ENCODE measurements around the gene RBMS3.

RBMS3 gene

DNA sequence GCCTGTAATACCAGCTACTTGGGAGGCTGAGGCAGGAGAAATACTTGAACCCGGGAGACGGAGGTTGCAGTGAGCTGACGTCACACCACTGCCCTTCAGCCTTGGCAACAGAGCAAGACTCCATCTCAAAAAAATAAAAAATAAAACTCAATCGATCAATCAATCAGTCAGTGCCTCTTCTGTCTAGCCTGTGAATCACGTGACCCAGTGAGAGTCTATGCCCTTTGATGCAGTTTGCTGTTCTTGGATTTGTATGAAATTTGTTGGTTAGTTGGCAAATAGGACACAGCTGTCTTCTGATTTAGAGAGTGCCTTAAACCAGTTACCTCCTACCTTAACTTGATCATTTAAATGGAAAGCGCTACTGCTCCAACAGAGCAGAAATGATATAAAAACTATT, 3.6 kb upstream of the RBMS3 start:
- DNase-seq (ENCODE audit: low read depth) = no peak

- DNase-seq (ENCODE audit: low read depth) = no peak
Measured at GRCh38 chr3:29279286-29279685, 1.6 kb upstream of the RBMS3 start.

DNA sequence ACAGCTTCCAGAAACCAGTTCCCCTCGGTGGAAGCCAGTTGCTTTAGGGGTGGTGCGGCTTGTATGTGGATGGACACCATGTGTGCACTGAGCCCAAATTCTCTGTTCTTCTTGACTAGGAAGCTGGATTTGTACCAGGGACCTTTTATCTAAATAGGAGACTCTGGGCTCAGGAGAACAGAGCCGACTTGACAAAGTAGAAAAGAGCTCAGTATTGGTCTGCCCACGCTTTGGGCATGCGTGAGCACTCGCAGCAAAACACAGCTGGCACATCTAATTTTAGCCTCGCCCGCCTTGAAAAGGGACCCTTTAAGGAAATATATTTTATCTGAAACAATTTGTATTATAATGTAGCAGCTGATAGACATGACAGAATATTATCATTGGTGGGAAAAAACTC, 1.1 kb upstream of the RBMS3 start:
- DNase-seq (ENCODE audit: low read depth) = no peak

DNA sequence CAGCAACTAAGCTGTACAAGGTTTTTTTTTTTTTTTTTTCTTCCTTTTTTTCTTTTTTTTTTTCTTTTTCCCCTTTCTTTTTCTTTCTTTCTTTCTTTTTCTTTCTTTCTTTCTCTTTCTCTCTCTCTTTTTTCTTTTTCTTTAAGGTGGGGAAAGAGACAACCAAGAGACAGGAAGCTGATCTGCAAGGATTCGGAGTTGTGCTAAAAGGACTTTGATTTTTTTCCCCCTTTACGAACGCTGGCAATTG, 148 bp downstream of the RBMS3 start:
- no peak for DNase-seq (ENCODE audit: low read depth)

- DNase-seq (ENCODE audit: low read depth) = no peak
Measured at GRCh38 chr3:29281344-29282241, 722 bp downstream of the RBMS3 start.

GRCh38 chr3:29282427-29283230, 1.8 kb downstream of the RBMS3 start:
- no peak for DNase-seq (ENCODE audit: low read depth)

DNA sequence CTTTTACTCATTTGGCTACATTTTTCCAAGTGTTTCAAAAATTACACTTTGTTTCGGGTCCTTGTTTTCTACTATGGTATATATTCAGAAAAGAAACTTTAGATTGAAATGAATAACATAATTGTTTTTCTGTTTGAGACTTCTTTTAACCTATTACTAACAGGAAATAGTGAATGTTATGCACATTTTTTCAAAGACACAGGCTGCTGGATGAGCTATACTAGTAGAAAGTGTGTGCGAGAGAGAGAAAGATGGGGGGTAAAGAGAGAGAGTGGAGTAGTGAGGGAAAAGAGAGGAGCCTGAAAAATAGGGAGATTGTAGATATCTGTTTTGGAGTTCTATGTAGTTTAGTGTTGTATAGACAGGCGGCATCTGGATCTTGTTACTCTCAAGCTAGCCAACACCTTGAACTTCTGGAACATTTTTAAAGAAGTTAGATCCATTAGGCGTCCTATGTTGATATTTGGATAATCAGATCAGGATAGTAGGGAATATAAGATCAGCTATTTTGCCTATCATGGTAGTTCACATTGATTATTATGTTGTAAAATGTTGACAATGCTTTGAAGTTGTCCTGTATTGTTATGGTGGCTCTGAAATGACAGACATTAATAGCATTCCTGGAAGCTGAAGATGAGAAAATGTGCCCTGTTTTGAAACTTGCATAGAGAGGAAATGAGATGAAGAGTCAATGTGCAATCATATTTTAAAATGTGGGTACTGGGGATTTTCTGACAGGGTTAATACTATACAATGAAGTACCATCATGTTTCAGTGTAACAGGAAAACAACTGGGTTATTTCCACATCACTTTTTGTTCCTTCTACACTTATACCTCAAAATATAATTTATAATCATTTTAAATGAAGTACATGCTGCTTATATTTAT, 2.6 kb downstream of the RBMS3 start:
- no peak for DNase-seq (ENCODE audit: low read depth)

GRCh38 chr3:29284497-29284896, 3.6 kb downstream of the RBMS3 start:
- DNase-seq (ENCODE audit: low read depth) = no peak

DNA sequence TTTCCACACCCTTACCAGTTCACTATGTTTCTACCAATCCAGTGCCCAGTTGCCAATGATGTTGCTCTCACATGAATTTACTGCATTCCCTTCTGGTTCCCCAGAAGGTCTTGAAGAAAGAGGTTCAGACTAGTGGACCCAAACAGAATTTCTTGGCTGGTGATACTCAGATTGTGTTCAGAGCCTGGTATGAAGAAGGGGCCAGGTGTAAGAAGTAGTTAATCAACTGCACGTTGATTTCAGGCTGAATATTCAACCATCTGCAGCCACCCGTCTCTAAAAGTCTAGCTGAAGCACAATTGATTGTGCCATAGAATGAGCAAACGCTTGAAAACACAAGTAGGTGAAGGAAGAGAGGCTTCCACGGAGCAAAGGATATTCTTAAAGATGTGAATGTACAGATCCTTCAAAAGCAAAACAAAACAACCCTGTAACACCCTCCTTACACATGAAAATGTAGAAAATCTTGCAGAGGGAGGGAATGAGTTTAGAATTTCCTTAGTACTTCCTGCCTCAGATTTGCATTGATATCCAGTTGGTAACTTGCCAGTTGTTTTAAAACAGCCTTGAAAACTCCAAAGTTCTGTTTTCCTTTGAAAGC, 4.7 kb downstream of the RBMS3 start:
- DNase-seq (ENCODE audit: low read depth) = no peak

GRCh38 chr3:29286478-29287240, 5.8 kb downstream of the RBMS3 start:
- no peak for DNase-seq (ENCODE audit: low read depth)

DNA sequence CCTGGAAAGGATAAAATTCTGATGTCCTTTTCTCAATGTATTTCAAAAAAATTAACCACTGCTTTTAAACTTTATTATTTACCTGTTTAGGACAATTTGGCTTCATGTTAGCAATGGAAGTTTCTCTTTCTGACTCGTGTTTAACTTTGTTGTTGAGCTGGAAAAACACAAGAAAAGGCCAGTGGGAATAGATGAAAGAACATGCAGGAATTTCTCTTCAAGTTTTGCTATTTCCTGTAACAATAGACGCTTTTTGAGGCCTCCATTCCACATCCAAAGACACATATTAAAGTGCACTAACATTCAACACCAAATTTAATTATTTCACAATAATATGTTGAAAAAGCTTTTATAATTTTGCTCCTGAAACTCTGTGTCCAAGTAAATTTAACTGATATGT, 9.7 kb downstream of the RBMS3 start:
- DNase-seq (ENCODE audit: low read depth) = no peak

DNA sequence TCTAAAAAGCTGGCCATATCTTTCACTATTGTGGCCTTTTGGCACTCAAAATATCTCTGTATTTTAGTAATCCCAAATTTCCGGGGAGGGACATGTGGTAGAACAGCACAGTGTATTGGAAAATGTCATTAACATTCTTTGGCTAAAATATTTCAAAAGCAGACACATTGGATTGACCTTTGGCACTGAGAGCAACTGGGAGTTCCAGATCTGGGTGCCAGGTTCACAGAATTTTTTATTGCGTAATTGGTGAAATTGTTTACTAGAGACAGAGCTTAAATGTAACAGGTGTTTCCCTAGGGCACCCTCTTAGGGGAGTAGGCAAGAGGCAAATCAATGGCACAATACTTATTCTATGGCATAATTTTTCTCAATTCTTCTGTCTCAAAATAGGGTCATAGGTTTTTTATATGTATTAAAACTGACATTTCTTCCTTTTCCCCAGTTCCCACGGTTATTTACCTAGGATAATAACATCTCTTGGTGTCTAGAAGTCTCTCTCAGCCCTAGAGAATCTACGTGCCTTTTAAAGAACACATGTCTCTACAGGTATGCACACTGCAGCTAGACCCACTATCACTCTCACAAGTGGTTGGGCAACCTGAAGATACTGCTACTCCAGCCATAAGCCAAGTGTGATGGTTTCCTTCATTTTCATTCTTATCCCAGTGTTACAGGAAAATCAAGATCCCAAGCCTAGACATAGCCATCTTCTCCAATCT, 10.6 kb downstream of the RBMS3 start:
- DNase-seq (ENCODE audit: low read depth) = no peak

DNA sequence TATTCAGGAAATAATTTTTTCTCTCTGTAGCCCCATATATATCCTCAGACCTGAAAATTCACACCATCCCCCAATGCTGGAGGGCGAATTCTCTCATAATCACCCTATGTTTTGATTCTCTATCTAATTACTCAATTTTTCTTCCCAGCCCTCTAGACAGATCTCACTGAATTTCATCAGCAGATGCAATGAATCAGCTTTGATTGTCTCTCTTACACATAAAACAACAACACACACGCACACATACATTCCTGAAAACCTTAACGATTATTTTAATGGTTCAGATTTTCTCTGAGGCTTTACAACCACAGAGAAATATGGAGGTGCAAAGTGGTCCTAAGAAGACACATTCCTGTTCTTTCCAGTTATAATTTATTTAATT, 11.1 kb downstream of the RBMS3 start:
- DNase-seq (ENCODE audit: low read depth) = no peak

GRCh38 chr3:29293421-29293820, 12.6 kb downstream of the RBMS3 start:
- no peak for DNase-seq (ENCODE audit: low read depth)

DNA sequence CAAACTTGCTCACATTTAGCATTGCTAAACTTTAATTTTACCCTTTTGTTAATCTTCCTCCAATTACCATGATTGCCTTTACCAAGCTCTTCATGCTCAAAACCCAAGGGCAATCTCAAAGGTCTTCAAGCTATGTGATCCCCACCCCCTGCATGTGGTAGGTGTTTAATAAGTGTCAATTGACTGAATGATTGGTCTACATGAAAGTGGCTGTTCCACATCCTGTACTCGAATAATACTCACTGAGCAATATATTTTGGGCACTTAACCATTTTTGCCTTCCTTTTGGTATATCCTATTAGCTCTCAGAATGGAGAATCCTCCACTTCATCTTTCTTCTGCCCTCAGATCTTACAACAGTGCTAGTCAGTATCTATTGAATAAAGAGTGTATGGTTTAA, 17.1 kb downstream of the RBMS3 start:
- DNase-seq (ENCODE audit: low read depth) = no peak

- no peak for DNase-seq (ENCODE audit: low read depth)
Measured at GRCh38 chr3:29301332-29302019, 20.6 kb downstream of the RBMS3 start.

DNA sequence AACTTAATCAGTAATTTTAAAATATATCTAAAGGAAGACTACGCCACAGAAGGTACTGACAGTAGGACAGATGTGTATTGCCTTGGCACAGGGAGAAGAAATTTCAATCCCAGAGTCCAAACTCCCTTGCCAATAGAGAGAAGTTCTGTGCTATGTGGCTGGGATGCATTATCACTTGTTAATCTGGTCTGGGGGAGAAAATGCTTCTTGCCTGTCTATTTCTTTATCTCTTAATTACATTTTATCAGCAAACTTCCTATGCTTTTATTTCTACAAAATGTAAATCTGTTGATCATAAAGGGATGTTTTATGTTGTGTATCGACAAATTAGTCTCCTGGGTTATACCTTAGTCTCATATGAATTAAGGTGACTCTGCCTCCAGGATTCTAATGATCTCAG, 21.7 kb downstream of the RBMS3 start:
- DNase-seq (ENCODE audit: low read depth) = no peak

GRCh38 chr3:29307295-29307694, 26.4 kb downstream of the RBMS3 start:
- DNase-seq (ENCODE audit: low read depth) = no peak

GRCh38 chr3:29310865-29311264, 30.0 kb downstream of the RBMS3 start:
- DNase-seq (ENCODE audit: low read depth) = no peak

- DNase-seq (ENCODE audit: low read depth) = no peak
Measured at GRCh38 chr3:29311795-29312194, 30.9 kb downstream of the RBMS3 start.

Data from stimulated activated CD8-positive, alpha-beta memory T cell treated with anti-CD3 and anti-CD28 coated beads, Interleukin-15, amount 100 ng/mL, for 24 hours (primary cell).